Left lobe of liver (tissue), 2 donors: ENCODE measurements around the gene ESAM. TPM values are rescaled to one million over a fixed set of nuclear protein-coding genes. Genes with fewer than 3 reads are reported as not detected.
A peak's percentile ranks its signal among the peaks of the same experiment; 100 is the strongest.

ENCODE experiments used
- ATAC-seq: fragments of 200-7000 bp; cut with Tn5 transposase; one replicate; pipeline ENCODE4 v1.9.1; 2020; ENCODE audit warnings: mild to moderate bottlenecking, moderate library complexity
- DNase-seq: peaks from one replicate; pipeline ENCODE4 v3.0.0-alpha.2; 2020; ENCODE audit warnings: low spot score
- total RNA-seq: library from RNA; stranded (reverse); gene quantifications from one replicate; pipeline ENCODE4 v1.2.1, GENCODE V29; 2021
- donor health status: DM: no; HTN: no; CAD: no; lungs with moderate emphysema.
- donor health status: DM: no; HTN: yes; CAD: no.

Gene ESAM
- total RNA-seq, 1 donor from 2014 or later = 10.5 TPM

DNA sequence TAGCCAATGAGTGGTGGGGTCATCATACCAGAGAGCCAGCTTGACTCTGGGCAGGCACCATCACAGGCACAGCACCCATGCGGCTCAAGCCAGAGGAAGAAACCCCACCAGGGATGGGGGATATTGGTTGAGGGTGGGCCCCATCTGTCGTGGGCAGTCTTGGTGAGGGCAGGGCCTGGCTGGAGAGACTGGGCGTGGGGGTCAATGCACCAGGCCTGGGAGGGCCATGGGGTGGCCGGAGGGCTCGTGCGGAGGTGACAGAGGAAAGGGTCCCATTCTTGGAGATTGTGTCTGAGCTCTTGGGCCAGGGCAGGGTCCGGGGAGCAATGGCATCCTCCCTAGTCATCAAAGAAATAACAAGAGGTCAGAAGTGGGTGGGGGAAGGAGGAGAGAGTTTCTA lies 8.5 kb downstream of the ESAM start:
- ATAC-seq = no peak
- DNase-seq = no peak

GRCh38 chr11:124753205-124753604 lies 8.9 kb downstream of the ESAM start:
- DNase-seq (no peak), ATAC-seq (no peak)

DNA sequence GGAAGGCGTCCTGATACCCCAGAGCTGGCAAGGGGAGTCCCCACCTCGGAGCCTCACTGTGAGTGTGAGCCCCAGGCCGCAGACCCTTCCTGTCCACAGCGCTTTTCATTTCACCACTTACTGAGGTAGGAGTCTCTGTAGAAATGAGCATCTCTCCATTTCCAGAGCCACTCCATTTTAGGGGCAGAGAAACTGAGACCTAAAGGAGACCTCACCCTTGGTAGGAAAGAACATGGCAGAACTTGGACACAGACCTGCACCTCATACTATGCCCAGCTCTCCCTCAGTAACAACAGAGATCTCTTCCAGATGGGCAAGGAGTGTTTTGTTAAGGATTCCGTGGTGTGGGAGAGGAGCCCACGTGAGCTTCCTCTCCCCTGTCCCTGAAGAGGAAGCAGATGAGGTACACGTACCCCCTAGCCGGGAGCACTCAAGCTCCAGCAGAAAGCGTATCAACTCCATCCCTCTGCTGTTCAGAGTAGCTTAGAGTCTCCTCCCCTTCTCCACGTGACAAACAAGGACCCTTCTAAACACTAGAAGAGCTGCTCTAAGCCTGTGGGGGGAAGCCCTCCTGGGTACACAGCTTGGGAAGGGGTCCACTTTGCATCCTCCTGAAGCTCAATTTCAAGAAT lies 9.5 kb downstream of the ESAM start:
- ATAC-seq (no peak), DNase-seq (no peak)

GRCh38 chr11:124751741-124752470 lies 10.2 kb downstream of the ESAM start, which contains the start of gene VSIG2:
TSS of gene VSIG2 (minus strand) at chr11:124752255. CDS start at chr11:124752137, 118 bp downstream.
- DNase-seq (peak; percentile 50), ATAC-seq (peak; percentile 60)

- DNase-seq = no peak
- ATAC-seq = no peak
These were observed 10.7 kb downstream of the ESAM start for GRCh38 chr11:124751391-124751740.

GRCh38 chr11:124749912-124750311 lies 12.2 kb downstream of the ESAM start:
- no peak for DNase-seq
- no peak for ATAC-seq

DNA sequence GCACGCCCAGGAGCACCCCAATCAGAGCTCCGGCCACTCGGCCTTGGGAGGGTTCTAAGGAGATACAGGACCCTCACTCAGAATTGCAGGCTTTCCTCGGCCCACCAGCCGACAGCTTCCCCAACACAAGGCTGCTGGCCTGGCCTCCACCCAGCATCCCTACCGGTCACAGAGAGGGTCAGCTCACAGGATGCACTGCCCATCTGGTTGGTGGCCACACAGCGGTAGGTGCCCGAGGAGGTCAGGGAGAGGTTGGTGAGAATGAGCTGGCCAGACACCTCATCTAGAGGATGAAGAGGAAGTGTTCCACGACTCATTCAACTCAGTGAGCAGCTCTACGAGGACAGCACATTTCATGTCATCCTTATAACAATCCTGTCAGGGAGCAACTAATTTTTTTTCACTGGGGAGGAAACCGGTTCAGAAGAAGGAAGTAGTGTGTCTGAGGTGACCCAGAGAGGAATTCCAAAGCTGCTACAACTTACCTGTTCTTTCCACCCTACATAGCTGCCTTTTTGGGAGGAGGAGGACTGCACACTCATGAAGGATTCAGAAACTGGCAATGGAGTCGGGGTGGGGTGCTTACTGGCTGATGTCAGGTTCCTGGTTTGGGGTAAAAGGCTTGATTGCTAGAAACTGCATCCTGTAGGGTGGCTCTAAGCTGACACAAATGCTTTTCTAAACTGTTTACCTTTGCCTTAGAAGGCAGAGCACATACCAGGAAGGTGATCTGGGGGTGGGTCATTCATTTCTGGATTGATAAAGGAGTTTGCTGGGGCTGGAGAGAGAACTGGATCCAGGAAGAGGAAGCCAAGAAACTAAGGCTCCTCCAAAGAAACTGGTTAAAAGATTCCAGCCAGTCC lies 13.4 kb downstream of the ESAM start:
- ATAC-seq = no peak
- no peak for DNase-seq

DNA sequence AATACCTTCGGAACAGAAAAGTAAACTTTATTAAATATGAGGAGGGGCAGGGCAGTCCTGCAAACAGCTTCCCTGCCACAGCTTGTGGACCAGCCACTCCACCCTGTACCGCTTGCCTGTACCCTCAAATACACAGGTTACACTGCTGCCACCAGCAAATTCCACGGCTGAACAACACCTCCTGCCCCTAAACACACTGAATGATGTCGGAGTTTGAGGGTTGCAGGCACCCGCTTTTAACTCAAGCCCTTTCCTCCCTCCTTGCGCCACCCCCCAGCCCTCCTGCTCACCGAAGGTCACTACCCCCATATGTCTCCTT lies 14.0 kb downstream of the ESAM start:
- ATAC-seq (no peak), DNase-seq (no peak)

GRCh38 chr11:124747406-124748099 lies 14.5 kb downstream of the ESAM start:
- DNase-seq = no peak

GRCh38 chr11:124746621-124747243 lies 15.4 kb downstream of the ESAM start:
- DNase-seq (peak; percentile 85), ATAC-seq (peak; percentile 93)

More at GRCh38 chr11:124747406-124748099, 14.5 kb downstream of the ESAM start:
- ATAC-seq = no peak

DNA sequence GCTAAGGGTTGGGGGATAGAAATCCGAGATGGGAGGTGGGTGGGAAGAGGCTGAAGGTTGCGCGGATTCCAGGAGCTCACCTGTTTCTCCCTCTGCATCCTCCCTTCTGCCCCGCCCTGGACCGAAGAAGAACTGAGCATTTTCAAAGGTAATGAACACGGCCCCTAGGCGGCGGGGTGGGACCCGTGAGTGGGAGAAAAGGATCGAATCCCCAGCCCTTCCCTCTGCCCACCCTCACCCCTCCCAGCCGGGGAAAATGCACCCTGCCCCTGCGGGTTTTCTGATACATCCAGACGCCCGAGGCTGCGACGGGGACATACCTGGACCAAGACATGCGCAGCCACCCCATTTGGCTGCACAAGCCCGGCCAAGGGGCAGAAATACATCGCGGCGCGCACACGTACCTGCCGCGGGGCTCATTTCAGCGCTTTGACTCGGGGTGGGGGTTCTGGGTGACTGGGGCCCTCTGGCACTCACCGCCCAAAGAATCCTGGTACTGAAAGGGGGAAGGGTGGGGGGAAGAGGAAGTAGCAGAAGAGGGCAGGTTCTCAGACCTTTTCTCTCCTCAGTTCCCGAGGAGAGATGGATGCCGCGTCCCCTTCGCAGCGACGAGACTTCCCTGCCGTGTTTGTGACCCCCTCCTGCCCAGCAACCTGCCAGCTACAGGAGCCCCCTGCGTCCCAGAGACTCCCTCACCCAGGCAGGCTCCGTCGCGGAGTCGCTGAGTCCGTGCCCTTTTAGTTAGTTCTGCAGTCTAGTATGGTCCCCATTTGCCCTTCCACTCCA lies 16.1 kb downstream of the ESAM start:
- peak; percentile 49 for DNase-seq
- peak; percentile 4 for ATAC-seq

GRCh38 chr11:124745270-124745834 lies 16.7 kb downstream of the ESAM start:
- ATAC-seq (no peak), DNase-seq (no peak)

DNA sequence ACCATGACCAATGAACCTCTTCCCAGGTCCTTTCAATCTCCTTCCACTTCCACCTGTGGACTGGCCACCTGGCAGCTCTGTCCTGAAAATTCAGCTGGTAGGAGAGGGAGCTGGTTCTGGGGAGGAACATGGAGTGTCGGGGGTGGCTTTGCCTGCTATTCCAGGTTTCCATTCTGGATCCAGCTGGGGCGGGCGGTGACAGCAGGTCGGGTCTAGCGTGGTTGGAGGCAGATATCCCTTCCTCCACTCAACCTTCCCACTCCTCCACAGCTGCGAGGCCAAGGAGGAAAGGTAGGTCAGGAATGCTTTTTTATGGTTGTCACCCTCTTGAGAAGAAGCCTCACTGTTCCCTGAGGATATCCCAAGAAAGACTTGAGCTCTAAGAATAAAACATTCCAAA lies 19.0 kb downstream of the ESAM start:
- ATAC-seq = no peak
- no peak for DNase-seq

DNA sequence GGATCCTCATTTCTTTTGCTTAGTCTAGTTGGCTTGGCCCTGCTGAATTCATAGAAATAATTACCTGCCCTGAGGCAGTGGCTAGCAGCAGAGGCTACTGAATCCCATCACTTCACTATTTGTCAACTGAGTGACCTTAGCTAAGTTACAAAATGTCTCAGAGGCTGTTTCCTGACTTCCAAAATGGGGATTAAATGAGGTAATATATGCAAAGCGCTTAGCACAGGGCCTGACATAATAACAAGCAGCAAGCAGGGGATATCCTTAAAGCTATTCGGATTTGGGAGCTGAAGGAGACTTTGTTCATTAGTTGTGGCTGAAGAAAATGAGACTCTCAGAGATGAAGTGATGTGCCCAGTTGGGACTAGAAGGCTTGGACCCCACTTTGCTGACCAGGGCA lies 19.5 kb downstream of the ESAM start:
- no peak for ATAC-seq

GRCh38 chr11:124740277-124740882 lies 21.7 kb downstream of the ESAM start:
- DNase-seq (no peak), ATAC-seq (peak; percentile 28)

More for the DNA sequence above, 19.5 kb downstream of the ESAM start:
- DNase-seq = no peak

GRCh38 chr11:124739479-124740276 lies 22.4 kb downstream of the ESAM start, which contains the start of gene NRGN:
TSS of gene NRGN (plus strand) at chr11:124739942. CDS start at chr11:124740085, 143 bp downstream.
- DNase-seq (peak; percentile 88), ATAC-seq (peak; percentile 99)

- no peak for DNase-seq
- no peak for ATAC-seq
These were observed 23.2 kb downstream of the ESAM start for GRCh38 chr11:124738713-124739478.
